ENCODE data around the gene SORBS1.

Gene SORBS1

GRCh38 chr10:95574649-95575365 is 13.6 kb upstream of the SORBS1 start:
- no peak for ATAC-seq

GRCh38 chr10:95573964-95574604 is 12.9 kb upstream of the SORBS1 start:
- no peak for ATAC-seq
- TF ChIP-seq OSR1 (CRISPR knock-in tag; IDR thresholded peaks at IDR 0.05) (no peak), ESRRG (CRISPR knock-in tag; IDR thresholded peaks at IDR 0.05) (no peak), ZFP3 (CRISPR knock-in tag; IDR thresholded peaks at IDR 0.05) (no peak), ARNTL (CRISPR knock-in tag; IDR thresholded peaks at IDR 0.05; ENCODE audit: borderline replicate concordance, low read depth) (no peak), BACH2 (CRISPR knock-in tag; IDR thresholded peaks at IDR 0.05; ENCODE audit: borderline replicate concordance) (no peak), ISL1 (CRISPR knock-in tag; IDR thresholded peaks at IDR 0.05) (no peak), ZFP30 (CRISPR knock-in tag; IDR thresholded peaks at IDR 0.05) (no peak), GLIS3 (CRISPR knock-in tag; IDR thresholded peaks at IDR 0.05) (no peak), RARB (CRISPR knock-in tag; IDR thresholded peaks at IDR 0.05) (no peak), CSDC2 (CRISPR knock-in tag; IDR thresholded peaks at IDR 0.05) (no peak), ZC3H10 (CRISPR knock-in tag; IDR thresholded peaks at IDR 0.05) (no peak), SNAI2 (CRISPR knock-in tag; IDR thresholded peaks at IDR 0.05) (no peak)
- TF ChIP-seq, protein P1, sequence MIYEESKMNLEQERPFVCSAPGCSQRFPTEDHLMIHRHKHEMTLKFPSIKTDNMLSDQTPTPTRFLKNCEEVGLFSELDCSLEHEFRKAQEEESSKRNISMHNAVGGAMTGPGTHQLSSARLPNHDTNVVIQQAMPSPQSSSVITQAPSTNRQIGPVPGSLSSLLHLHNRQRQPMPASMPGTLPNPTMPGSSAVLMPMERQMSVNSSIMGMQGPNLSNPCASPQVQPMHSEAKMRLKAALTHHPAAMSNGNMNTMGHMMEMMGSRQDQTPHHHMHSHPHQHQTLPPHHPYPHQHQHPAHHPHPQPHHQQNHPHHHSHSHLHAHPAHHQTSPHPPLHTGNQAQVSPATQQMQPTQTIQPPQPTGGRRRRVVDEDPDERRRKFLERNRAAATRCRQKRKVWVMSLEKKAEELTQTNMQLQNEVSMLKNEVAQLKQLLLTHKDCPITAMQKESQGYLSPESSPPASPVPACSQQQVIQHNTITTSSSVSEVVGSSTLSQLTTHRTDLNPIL (CRISPR knock-in tag; IDR thresholded peaks at IDR 0.05; ENCODE audit: low read depth), result no peak

More at GRCh38 chr10:95574649-95575365, 13.6 kb upstream of the SORBS1 start:
- TF ChIP-seq SNAI2 (CRISPR knock-in tag; IDR thresholded peaks at IDR 0.05) (no peak), ESRRG (CRISPR knock-in tag; IDR thresholded peaks at IDR 0.05) (no peak), TCF4 (CRISPR knock-in tag; IDR thresholded peaks at IDR 0.05; ENCODE audit: borderline replicate concordance) (no peak), BACH2 (CRISPR knock-in tag; IDR thresholded peaks at IDR 0.05; ENCODE audit: borderline replicate concordance) (no peak), ZNF565 (CRISPR knock-in tag; conservative IDR thresholded peaks at IDR 0.05; ENCODE audit: low read depth) (no peak), PATZ1 (CRISPR knock-in tag; IDR thresholded peaks at IDR 0.05; ENCODE audit: borderline replicate concordance) (no peak)

- TF ChIP-seq CSRNP3 (CRISPR knock-in tag; IDR thresholded peaks at IDR 0.05) (no peak), SNAI2 (CRISPR knock-in tag; IDR thresholded peaks at IDR 0.05) (no peak), PATZ1 (CRISPR knock-in tag; IDR thresholded peaks at IDR 0.05; ENCODE audit: borderline replicate concordance) (no peak), ZNF565 (CRISPR knock-in tag; conservative IDR thresholded peaks at IDR 0.05; ENCODE audit: low read depth) (no peak), ZFP30 (CRISPR knock-in tag; IDR thresholded peaks at IDR 0.05) (no peak), ZNF70 (CRISPR knock-in tag; IDR thresholded peaks at IDR 0.05) (no peak), ARNTL (CRISPR knock-in tag; IDR thresholded peaks at IDR 0.05; ENCODE audit: borderline replicate concordance, low read depth) (no peak), ZNF8 (CRISPR knock-in tag; IDR thresholded peaks at IDR 0.05) (no peak), GLIS3 (CRISPR knock-in tag; IDR thresholded peaks at IDR 0.05) (no peak), BACH2 (CRISPR knock-in tag; IDR thresholded peaks at IDR 0.05; ENCODE audit: borderline replicate concordance) (no peak), CSDC2 (CRISPR knock-in tag; IDR thresholded peaks at IDR 0.05) (no peak), ISL1 (CRISPR knock-in tag; IDR thresholded peaks at IDR 0.05) (no peak), RARB (CRISPR knock-in tag; IDR thresholded peaks at IDR 0.05) (no peak), ZFP3 (CRISPR knock-in tag; IDR thresholded peaks at IDR 0.05) (no peak)
- TF ChIP-seq, protein P2, sequence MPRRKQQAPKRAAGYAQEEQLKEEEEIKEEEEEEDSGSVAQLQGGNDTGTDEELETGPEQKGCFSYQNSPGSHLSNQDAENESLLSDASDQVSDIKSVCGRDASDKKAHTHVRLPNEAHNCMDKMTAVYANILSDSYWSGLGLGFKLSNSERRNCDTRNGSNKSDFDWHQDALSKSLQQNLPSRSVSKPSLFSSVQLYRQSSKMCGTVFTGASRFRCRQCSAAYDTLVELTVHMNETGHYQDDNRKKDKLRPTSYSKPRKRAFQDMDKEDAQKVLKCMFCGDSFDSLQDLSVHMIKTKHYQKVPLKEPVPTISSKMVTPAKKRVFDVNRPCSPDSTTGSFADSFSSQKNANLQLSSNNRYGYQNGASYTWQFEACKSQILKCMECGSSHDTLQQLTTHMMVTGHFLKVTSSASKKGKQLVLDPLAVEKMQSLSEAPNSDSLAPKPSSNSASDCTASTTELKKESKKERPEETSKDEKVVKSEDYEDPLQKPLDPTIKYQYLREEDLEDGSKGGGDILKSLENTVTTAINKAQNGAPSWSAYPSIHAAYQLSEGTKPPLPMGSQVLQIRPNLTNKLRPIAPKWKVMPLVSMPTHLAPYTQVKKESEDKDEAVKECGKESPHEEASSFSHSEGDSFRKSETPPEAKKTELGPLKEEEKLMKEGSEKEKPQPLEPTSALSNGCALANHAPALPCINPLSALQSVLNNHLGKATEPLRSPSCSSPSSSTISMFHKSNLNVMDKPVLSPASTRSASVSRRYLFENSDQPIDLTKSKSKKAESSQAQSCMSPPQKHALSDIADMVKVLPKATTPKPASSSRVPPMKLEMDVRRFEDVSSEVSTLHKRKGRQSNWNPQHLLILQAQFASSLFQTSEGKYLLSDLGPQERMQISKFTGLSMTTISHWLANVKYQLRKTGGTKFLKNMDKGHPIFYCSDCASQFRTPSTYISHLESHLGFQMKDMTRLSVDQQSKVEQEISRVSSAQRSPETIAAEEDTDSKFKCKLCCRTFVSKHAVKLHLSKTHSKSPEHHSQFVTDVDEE (CRISPR knock-in tag; IDR thresholded peaks at IDR 0.05), result no peak
- TF ChIP-seq, protein P3, sequence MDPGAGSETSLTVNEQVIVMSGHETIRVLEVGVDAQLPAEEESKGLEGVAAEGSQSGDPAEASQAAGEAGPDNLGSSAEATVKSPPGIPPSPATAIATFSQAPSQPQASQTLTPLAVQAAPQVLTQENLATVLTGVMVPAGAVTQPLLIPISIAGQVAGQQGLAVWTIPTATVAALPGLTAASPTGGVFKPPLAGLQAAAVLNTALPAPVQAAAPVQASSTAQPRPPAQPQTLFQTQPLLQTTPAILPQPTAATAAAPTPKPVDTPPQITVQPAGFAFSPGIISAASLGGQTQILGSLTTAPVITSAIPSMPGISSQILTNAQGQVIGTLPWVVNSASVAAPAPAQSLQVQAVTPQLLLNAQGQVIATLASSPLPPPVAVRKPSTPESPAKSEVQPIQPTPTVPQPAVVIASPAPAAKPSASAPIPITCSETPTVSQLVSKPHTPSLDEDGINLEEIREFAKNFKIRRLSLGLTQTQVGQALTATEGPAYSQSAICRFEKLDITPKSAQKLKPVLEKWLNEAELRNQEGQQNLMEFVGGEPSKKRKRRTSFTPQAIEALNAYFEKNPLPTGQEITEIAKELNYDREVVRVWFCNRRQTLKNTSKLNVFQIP (CRISPR knock-in tag; IDR thresholded peaks at IDR 0.05; ENCODE audit: borderline replicate concordance, low read depth), result no peak
- TF ChIP-seq, protein P1 (CRISPR knock-in tag; IDR thresholded peaks at IDR 0.05; ENCODE audit: low read depth), result no peak
- no peak for ATAC-seq
These were observed 12.4 kb upstream of the SORBS1 start for GRCh38 chr10:95573527-95573926.

All from SK-N-SH treated with all-trans-retinoic acid at 6 μM for 48 hours (cell line).